HEK293 (cell line): ENCODE data around the gene PSMD5.

Experiments
- REST ChIP-seq: fragments of 450-650 bp; formaldehyde crosslinking; IDR thresholded peaks from 2 replicates; pipeline ENCODE4 v1.5.1; 2016; ENCODE audit warnings: missing biosample characterization, missing genetic modification characterization
- ZNF274 ChIP-seq, 2 experiments: fragments of 200-500 bp in 1 of 2; fragments of 450-650 bp in 1 of 2; sonication (Bioruptor generic) in 1 of 2; formaldehyde crosslinking in 1 of 2; IDR thresholded peaks; 2 replicates each; pipeline versions ENCODE4 v1.5.1 to v1.6.1; 2014 to 2016; ENCODE audit warnings: borderline replicate concordance in 1 of 2, inconsistent platforms in 1 of 2, low read length in 1 of 2, missing biosample characterization in 1 of 2, missing genetic modification characterization in 1 of 2
- ZNF473 ChIP-seq: fragments of 450-650 bp; formaldehyde crosslinking; IDR thresholded peaks from 2 replicates; pipeline ENCODE4 v1.5.1; 2017; ENCODE audit warnings: missing biosample characterization, missing genetic modification characterization

- TF ChIP-seq REST (no peak), ZNF473 (no peak), ZNF274 (IDR thresholded peaks at IDR 0.05; ENCODE audit: low read length) (no peak), ZNF274 (tag by site-specific recombination; IDR thresholded peaks at IDR 0.05; ENCODE audit: borderline replicate concordance) (no peak)
Observed at GRCh38 chr9:120865809-120866208, 23.1 kb upstream of the PSMD5 start.
